PC-9 (cell line): ENCODE measurements around the gene CLEC18B.
"Not testable (repeated sequence)": the region's sequence is repeated elsewhere in the genome, so short reads cannot be mapped to it uniquely, and the experiment has no call there.

Experiments
- EZH2 ChIP-seq: fragments of 200-600 bp; sonication (generic); IDR thresholded peaks from 2 replicates; pipeline ENCODE4 v1.8.0; 2017; ENCODE audit warnings: antibody characterized with exemption, low read depth
- TF ChIP-seq, protein P1 (sequence below): fragments of 200-600 bp; sonication (generic); conservative IDR thresholded peaks from 2 replicates; pipeline ENCODE4 v1.6.1; 2017; ENCODE audit warnings: mixed run types, antibody characterized with exemption, mild to moderate bottlenecking, moderate library complexity

DNA sequence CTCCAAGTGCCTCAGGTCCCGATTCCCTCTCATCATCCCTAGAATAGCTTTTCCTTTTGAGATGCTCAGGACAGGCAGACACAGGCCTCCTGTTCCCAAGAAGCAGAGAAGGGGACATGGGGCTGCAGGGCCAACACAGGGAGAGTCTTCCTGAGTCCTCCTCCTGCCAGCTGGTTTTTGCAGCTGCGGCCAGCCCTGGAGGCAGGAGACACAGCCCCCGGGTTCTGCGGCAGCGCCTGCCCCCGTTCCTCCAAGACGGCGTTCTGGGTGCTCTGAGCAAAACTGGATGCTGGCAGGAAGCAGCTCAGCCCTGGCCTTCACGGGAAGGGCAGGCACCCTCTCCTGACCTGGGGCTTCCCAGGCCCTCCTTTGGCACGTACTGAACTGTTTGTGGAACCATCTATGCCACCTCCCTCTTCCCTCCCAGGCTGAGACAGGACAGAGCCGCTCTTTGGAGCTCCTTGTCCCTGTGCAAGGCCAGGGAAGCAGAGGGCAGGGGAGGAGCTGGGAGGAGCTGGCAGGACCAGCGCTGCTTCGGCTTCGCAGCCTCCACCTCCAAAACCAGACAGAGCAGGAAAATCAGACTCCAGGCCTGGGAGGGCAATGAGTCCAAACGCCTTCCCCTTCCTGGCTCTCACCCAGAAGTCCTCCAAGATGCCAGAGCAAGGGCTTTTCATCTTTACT, 22.9 kb downstream of the CLEC18B start:
- not testable (repeated sequence) for TF ChIP-seq EZH2
- TF ChIP-seq, protein P1, sequence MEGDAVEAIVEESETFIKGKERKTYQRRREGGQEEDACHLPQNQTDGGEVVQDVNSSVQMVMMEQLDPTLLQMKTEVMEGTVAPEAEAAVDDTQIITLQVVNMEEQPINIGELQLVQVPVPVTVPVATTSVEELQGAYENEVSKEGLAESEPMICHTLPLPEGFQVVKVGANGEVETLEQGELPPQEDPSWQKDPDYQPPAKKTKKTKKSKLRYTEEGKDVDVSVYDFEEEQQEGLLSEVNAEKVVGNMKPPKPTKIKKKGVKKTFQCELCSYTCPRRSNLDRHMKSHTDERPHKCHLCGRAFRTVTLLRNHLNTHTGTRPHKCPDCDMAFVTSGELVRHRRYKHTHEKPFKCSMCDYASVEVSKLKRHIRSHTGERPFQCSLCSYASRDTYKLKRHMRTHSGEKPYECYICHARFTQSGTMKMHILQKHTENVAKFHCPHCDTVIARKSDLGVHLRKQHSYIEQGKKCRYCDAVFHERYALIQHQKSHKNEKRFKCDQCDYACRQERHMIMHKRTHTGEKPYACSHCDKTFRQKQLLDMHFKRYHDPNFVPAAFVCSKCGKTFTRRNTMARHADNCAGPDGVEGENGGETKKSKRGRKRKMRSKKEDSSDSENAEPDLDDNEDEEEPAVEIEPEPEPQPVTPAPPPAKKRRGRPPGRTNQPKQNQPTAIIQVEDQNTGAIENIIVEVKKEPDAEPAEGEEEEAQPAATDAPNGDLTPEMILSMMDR = not testable (repeated sequence)
